Testis (tissue), 2 donors: ENCODE data around the gene SMG6.

ENCODE experiments used
- CTCF ChIP-seq, 3 experiments: fragments of 450-650 bp in 2 of 3; fragments of 200-600 bp in 1 of 3; sonication (generic) in 1 of 3; IDR thresholded peaks; one replicate each; pipeline ENCODE4 v1.5.1; 2016 to 2019; ENCODE audit warnings: antibody characterized with exemption in 3 of 3, mild to moderate bottlenecking in 2 of 3, moderate library complexity in 1 of 3
- POLR2A ChIP-seq: fragments of 450-650 bp; IDR thresholded peaks from one replicate; pipeline ENCODE4 v1.6.1; 2017; ENCODE audit warnings: antibody characterized with exemption, mild to moderate bottlenecking, moderate library complexity

GRCh38 chr17:2211661-2212399 is 91.8 kb downstream of the SMG6 start:
- no peak for TF ChIP-seq POLR2A
- TF ChIP-seq CTCF (IDR thresholded peaks at IDR 0.05): no peak
